HepG2 (cell line): Measurements from ENCODE around the gene MPI. TPM values are rescaled to one million over a fixed set of nuclear protein-coding genes. Genes with fewer than 3 reads are reported as not detected.
"Not testable (repeated sequence)": the region's sequence is repeated elsewhere in the genome, so short reads cannot be mapped to it uniquely, and the experiment has no call there.

Experiments
- ATAC-seq: fragments of 200-7000 bp; cut with Tn5 transposase; 3 replicates; pipeline ENCODE4 v1.9.1; 2020; ENCODE audit warnings: mild to moderate bottlenecking, moderate library complexity
- BruUV-seq: library from RNA; stranded (reverse); fragments of 400-500 nt; replicated peaks from 2 replicates; lab custom pipeline; 2021; lab: Mats Ljungman, UMichigan
- CTCF ChIA-PET: fragments of 300-600 bp; formaldehyde crosslinking; extraction: SDS; loops from one replicate; lab custom pipeline; 2021; ENCODE audit warnings: low total read pairs, inconsistent platforms, low intra/inter-chr PET ratio; lab: Yijun Ruan, JAX
- POLR2A ChIA-PET: fragments of 350-600 bp; sonication (Branson Sonifier 250); formaldehyde crosslinking; loops from one replicate; lab custom pipeline; 2020; ENCODE audit warnings: antibody characterized with exemption, inconsistent platforms; lab: Yijun Ruan, JAX
- DNase-seq: peaks from one replicate; pipeline ENCODE4 v3.0.0-alpha.2; 2015; ENCODE audit warnings: low spot score
- FAIRE-seq: peaks from 3 replicates; lab custom pipeline; 2011; peaks lifted over from hg19 to GRCh38; lab: Jason Lieb, UNC
- H2AFZ ChIP-seq: one replicate; pipeline ENCODE4 v1.6.1; 2011; ENCODE audit warnings: low read length, inconsistent platforms
- H3K27ac ChIP-seq: fragments of 300-600 bp; 3 replicates; pipeline ENCODE4 v1.8.0; 2011; ENCODE audit warnings: mixed run types, mild to moderate bottlenecking, mixed read lengths, low read length, inconsistent platforms; ENCODE audit not compliant: insufficient read depth; ENCODE audit errors: extremely low read length
- H3K27me3 ChIP-seq, 2 experiments: fragments of 200-600 bp in 1 of 2; 2 replicates in 1 of 2; 3 replicates in 1 of 2; pipeline versions ENCODE4 v1.6.0 to v1.8.0; 2011; ENCODE audit warnings: low read length in 2 of 2, mild to moderate bottlenecking in 2 of 2, moderate library complexity in 2 of 2, inconsistent platforms in 1 of 2; ENCODE audit not compliant: insufficient read depth in 2 of 2, control insufficient read depth in 1 of 2
- H3K36me3 ChIP-seq, 2 experiments: fragments of 200-600 bp in 1 of 2; replicated peaks in 1 of 2; 2 replicates in 1 of 2; 3 replicates in 1 of 2; pipeline versions ENCODE4 v1.5.1 to v1.8.0; 2011; ENCODE audit warnings: low read length in 2 of 2, inconsistent platforms in 1 of 2; ENCODE audit not compliant: insufficient read depth in 2 of 2, control insufficient read depth in 1 of 2
- H3K4me1 ChIP-seq: 2 replicates; pipeline ENCODE4 v1.5.1; 2012; ENCODE audit warnings: low read length, inconsistent platforms; ENCODE audit not compliant: insufficient read depth
- H3K4me2 ChIP-seq: 2 replicates; pipeline ENCODE4 v1.6.0; 2011; ENCODE audit warnings: low read depth, low read length, inconsistent platforms
- H3K4me3 ChIP-seq, 3 experiments: fragments of 200-600 bp in 1 of 3; sonication (generic), shearing (Covaris generic) in 1 of 3; replicated peaks in 1 of 3; 2 replicates each; pipeline ENCODE4 v1.5.1; 2011 to 2016; ENCODE audit warnings: low read length in 3 of 3, inconsistent platforms in 2 of 3, low read depth in 2 of 3, mild to moderate bottlenecking in 2 of 3, control low read depth in 1 of 3, mixed read lengths in 1 of 3; ENCODE audit not compliant: insufficient read depth in 1 of 3
- H3K79me2 ChIP-seq: one replicate; pipeline ENCODE4 v1.6.1; 2011; ENCODE audit warnings: low read length, inconsistent platforms; ENCODE audit not compliant: insufficient read depth
- H3K9ac ChIP-seq: 2 replicates; pipeline ENCODE4 v1.6.0; 2011; ENCODE audit warnings: mild to moderate bottlenecking, low read depth, low read length, inconsistent platforms; ENCODE audit not compliant: insufficient read depth
- H3K9me3 ChIP-seq: 2 replicates; pipeline ENCODE4 v1.5.1; 2012; ENCODE audit warnings: mild to moderate bottlenecking, low read length
- H4K20me1 ChIP-seq: 2 replicates; pipeline ENCODE4 v1.6.0; 2011; ENCODE audit warnings: inconsistent platforms, mild to moderate bottlenecking, low read length, moderate library complexity; ENCODE audit not compliant: insufficient read depth
- NR2F6 ChIP-seq, 2 experiments: IDR thresholded peaks; 2 replicates each; pipeline ENCODE4 v1.6.1; 2016; ENCODE audit warnings: antibody characterized with exemption in 1 of 2, mild to moderate bottlenecking in 1 of 2
- ZNF770 ChIP-seq: sonication (generic); formaldehyde crosslinking; IDR thresholded peaks from 2 replicates; pipeline ENCODE4 v1.5.0; 2020; ENCODE audit warnings: mild to moderate bottlenecking, missing genetic modification reagents
- WGBS: methylation state at CpG from one replicate; pipeline ENCODE4 v1.1.6; 2017; ENCODE audit warnings: low lambda C conversion rate; 5-methylcytosine and 5-hydroxymethylcytosine counted together
- in situ Hi-C: cut with HindIII; loops from 2 replicates; pipeline ENCODE4 v1.10.0; 2017; ENCODE audit warnings: low pct_unique_long_range_greater_than_20kb; ENCODE audit not compliant: extremely low pct_ligation_motif_present
- intact Hi-C: fragments of 100-400 bp; cut with micrococcal nuclease; formaldehyde crosslinking; loops from one replicate; pipeline ENCODE4 v1.10.0; 2022; ENCODE audit not compliant: unreplicated experiment
- polyA plus RNA-seq, 8 experiments: library from polyadenylated mRNA; depleted of rRNA in 3 of 8; stranded (reverse) in 7 of 8; unstranded in 1 of 8; fragments of >200 nt; fragmentation: Illumina TruSeq in 4 of 8; extraction: Trizol in 4 of 8; gene quantifications; 2 replicates each; pipeline versions ENCODE4 v1.2.1 to v1.2.3, GENCODE V29; 2011 to 2016; ENCODE audit warnings: low read depth in 4 of 8, missing spikeins in 1 of 8, mixed read lengths in 1 of 8; ENCODE audit not compliant: insufficient read depth in 1 of 8
- total RNA-seq, 5 experiments: library from RNA; depleted of rRNA; stranded (reverse); fragments of >200 nt; fragmentation: Illumina TruSeq; extraction: Trizol; gene quantifications; 2 replicates each; pipeline ENCODE4 v1.2.3, GENCODE V29; 2016; ENCODE audit warnings: low read depth in 1 of 5
- TF ChIP-seq, protein P1 (sequence below): sonication (generic); formaldehyde crosslinking; IDR thresholded peaks from 2 replicates; pipeline ENCODE4 v1.5.0; 2020; ENCODE audit warnings: mild to moderate bottlenecking, missing genetic modification reagents, moderate library complexity

MPI gene
- total and polyA plus RNA-seq, 2 of the 13 experiments (the other 11 are each of a cell fraction or from before 2014, with no cell fraction given), result 36.9 to 63.5 TPM

DNA sequence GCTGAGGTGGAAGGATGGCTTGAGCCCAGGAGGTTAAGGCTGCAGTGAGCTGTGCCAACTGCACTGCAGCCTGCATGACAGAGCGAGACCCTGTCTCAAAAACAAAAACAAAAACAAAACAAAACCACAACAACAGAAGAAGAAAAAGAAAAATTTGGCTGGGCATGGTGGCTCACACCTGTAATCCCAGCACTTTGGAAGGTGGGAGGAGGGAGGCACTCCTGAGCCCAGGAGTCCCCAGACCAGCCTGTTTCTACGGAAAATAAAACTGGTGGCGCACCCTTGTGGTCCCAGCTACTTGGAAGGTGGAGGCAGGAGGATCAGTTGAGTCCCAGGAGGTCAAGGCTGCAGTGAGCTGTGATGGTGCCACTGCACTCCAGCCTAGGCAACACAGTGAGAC is 45.4 kb downstream of the MPI start:
- H3K4me3 ChIP-seq; H3K36me3 ChIP-seq; H3K27me3 ChIP-seq; BruUV-seq; intact Hi-C loops; H2AFZ ChIP-seq; H3K27ac ChIP-seq; in situ Hi-C loops; H3K9me3 ChIP-seq; FAIRE-seq; ATAC-seq; CTCF ChIA-PET; H3K9ac ChIP-seq; TF ChIP-seq NR2F6 (IDR thresholded peaks at IDR 0.05): not testable (repeated sequence)
- peak; percentile 31 for DNase-seq
- WGBS, result 82% methylated on average over 3 of the region's 3 CpGs
- peaks cover 53% of the 10 kb centered on the region for H3K4me1 ChIP-seq
- H3K79me2 ChIP-seq, result peaks cover 51% of the 10 kb centered on the region
- POLR2A ChIA-PET, result interaction anchor here (0.6 to 1.5 kb wide), 2 partner anchors 34 to 70 kb away, joined by 3 to 4 read pairs; no protein-coding TSS in a partner anchor
- H4K20me1 ChIP-seq, result peaks cover 15% of the 10 kb centered on the region
- H3K4me2 ChIP-seq, result peak overlapping the region; percentile 27; the same call in 1 of the 2 replicates
- TF ChIP-seq NR2F6 (CRISPR knock-in tag; IDR thresholded peaks at IDR 0.05) (peak; percentile 37; the same call in 1 of the 2 replicates), ZNF770 (peak; percentile 74; the same call in 1 of the 2 replicates)
- TF ChIP-seq, protein P1, sequence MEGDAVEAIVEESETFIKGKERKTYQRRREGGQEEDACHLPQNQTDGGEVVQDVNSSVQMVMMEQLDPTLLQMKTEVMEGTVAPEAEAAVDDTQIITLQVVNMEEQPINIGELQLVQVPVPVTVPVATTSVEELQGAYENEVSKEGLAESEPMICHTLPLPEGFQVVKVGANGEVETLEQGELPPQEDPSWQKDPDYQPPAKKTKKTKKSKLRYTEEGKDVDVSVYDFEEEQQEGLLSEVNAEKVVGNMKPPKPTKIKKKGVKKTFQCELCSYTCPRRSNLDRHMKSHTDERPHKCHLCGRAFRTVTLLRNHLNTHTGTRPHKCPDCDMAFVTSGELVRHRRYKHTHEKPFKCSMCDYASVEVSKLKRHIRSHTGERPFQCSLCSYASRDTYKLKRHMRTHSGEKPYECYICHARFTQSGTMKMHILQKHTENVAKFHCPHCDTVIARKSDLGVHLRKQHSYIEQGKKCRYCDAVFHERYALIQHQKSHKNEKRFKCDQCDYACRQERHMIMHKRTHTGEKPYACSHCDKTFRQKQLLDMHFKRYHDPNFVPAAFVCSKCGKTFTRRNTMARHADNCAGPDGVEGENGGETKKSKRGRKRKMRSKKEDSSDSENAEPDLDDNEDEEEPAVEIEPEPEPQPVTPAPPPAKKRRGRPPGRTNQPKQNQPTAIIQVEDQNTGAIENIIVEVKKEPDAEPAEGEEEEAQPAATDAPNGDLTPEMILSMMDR (CRISPR knock-in tag), result peak; percentile 51
